T-helper 2 cell treated with Interferon-gamma antibody and Interleukin-4, amounts not matched to agents 5 μg/mL and 100 μg/mL, for 36 hours (primary cell): ENCODE measurements around the gene DEPDC4.
"Not testable (repeated sequence)": the region's sequence is repeated elsewhere in the genome, so short reads cannot be mapped to it uniquely, and the experiment has no call there.

ENCODE experiments used
- DNase-seq: peaks from one replicate; pipeline ENCODE4 v3.0.0; 2021; ENCODE audit warnings: low spot score
- H3K27ac Mint-ChIP-seq: one replicate; pipeline ENCODE4 v1.8.0; 2021; ENCODE audit warnings: mild to moderate bottlenecking, mixed read lengths
- H3K27me3 Mint-ChIP-seq: one replicate; pipeline ENCODE4 v1.8.0; 2021; ENCODE audit warnings: low read depth, mixed read lengths
- H3K36me3 Mint-ChIP-seq: one replicate; pipeline ENCODE4 v1.8.0; 2021; ENCODE audit warnings: low read depth, mixed read lengths
- H3K4me1 Mint-ChIP-seq: one replicate; pipeline ENCODE4 v1.8.0; 2021; ENCODE audit warnings: low read depth, mixed read lengths
- H3K4me3 Mint-ChIP-seq: one replicate; pipeline ENCODE4 v1.8.0; 2022; ENCODE audit warnings: mild to moderate bottlenecking, moderate library complexity, mixed read lengths
- H3K9me3 Mint-ChIP-seq: one replicate; pipeline ENCODE4 v1.8.0; 2021; ENCODE audit warnings: mixed read lengths

The DEPDC4 gene

DNA sequence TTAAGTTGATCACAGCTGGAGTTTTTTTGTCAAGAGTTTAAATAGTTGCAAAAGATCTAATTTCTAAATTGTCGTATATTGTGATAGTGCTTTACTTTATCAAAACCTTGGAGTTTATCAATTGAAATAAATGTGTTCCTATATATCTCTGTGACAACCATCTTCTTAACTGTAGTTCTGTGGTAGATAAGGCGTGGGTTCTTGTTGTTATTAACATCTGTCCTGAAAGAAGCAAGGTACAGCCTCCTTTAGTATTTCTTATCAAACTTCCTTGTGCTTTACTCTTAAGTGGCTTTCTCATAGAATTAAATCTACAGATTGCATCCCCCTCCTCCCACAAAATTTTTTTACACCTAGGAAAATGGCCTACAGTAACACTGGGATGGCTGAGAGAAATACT is 7.4 kb upstream of the DEPDC4 start:
- Mint-ChIP-seq H3K27me3 (no peaks in the 10 kb centered on the region), H3K9me3 (no peaks in the 10 kb centered on the region), H3K36me3 (peaks cover 18% of the 10 kb centered on the region), H3K4me3 (no peak overlapping the region), H3K27ac (no peak overlapping the region), H3K4me1 (peaks cover 31% of the 10 kb centered on the region)
- DNase-seq, result no peak

DNA sequence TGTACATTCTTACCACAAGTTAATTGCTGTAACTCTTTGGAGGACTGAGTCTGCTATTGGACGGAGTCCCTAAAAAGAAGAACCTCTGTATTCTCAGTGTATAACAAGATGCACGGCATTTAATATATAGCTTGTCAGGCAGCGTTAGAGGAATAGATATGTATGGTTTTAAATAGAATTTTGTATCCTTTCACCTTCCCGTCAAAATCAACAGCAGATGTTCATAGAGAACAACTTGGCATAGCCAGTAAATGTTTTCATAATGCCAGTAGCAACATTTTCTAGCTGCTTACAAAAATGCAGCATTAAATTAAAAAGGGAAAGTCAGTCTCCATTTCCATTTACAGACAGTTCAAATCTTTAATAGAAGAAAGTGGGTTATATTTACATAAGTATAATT is 6.9 kb upstream of the DEPDC4 start:
- Mint-ChIP-seq H3K27me3 (no peaks in the 10 kb centered on the region), H3K4me1 (peaks cover 36% of the 10 kb centered on the region), H3K9me3 (no peaks in the 10 kb centered on the region), H3K4me3 (no peak overlapping the region), H3K27ac (no peak overlapping the region), H3K36me3 (peaks cover 17% of the 10 kb centered on the region)
- DNase-seq, result no peak

DNA sequence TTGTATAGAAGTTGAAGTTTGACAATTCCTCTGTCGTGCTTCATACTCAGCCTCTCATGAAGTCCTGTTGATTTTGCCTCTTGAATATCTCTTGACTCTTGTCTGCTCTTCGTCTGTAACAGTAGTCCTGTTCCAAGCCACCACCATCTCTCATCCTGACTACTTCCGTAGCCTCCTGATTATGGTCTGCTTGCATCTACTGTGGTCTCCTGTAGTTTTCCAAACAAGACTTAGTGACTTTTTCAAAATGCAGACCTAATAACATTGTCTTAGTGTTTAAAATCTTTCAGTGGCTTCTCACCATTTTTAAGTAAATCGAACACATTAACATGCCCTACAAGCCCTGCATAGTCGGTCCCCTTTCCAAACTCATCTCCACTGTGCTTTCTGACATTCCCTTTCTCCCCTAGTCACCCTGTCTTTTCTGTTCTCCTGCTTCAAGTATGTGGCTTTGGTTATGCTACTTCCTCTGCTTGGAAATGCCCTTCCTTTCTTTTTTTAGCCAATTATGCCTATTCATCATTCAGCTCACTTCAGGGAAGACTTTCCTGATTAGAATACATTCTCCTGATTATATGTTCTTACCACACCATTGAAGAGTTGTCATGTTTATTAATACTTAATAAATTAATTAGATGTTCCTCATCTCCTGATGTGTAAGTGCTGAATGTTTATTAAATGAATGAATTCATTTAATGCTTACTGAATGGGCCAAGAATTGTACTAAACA is 2.1 kb upstream of the DEPDC4 start:
- H3K4me1 Mint-ChIP-seq, result peaks cover 38% of the 10 kb centered on the region
- no peaks in the 10 kb centered on the region for H3K27me3 Mint-ChIP-seq
- no peak for DNase-seq
- H3K36me3 Mint-ChIP-seq, result peaks cover 10% of the 10 kb centered on the region
- H3K4me3 Mint-ChIP-seq, result peak overlapping the region; percentile 100
- H3K9me3 Mint-ChIP-seq, result no peaks in the 10 kb centered on the region
- peak overlapping the region; percentile 14 for H3K27ac Mint-ChIP-seq

DNA sequence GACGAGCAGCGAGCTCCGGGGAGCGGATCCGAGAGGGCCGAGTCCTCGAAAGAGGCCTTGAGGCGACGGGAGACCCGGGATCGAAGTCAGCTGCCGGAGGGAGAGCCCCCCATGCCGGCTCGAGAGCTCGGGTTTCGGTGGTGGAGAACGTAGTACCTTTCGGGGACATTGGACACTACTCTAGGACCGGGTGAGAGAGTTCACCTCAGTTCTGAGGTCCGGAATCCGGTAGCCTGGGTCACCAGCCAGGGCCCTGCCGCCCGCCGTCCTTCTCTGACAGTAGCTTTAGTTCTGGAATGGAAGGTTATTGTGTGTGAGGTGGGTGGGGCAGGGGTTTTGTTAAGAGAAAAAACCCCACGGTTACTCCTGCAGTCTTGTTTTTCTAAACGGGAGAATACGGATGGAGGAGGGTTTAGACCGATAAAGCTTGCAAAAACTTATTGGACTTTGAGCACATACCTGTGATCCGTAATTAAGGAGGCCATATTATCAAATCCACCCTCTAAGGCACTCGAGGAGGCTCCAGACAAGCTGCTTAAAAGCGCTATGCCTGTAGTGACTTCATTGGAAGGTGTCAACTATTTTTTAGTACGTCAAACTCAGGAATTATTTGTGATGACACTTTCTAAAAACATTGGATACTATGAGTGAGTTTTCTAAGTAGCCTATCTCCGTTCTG is 863 bp upstream of the DEPDC4 start:
- peak; percentile 25 for DNase-seq
- Mint-ChIP-seq H3K4me3 (peak overlapping the region; percentile 100), H3K9me3 (no peaks in the 10 kb centered on the region), H3K36me3 (peaks cover 10% of the 10 kb centered on the region), H3K4me1 (peaks cover 28% of the 10 kb centered on the region), H3K27me3 (no peaks in the 10 kb centered on the region), H3K27ac (peak overlapping the region; percentile 99)

DNA sequence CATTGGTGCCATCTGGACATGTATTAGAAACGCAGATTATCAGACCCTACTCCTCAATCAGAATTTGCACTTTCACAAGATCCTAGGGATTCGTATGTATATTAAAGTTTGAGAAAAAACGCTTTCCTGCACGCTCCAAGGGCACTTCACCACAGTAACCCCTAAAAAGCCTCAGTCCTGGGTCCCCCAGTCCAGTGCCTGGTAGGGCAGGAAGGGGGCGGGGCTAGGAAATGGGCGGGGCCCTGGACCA is 369 bp downstream of the DEPDC4 start:
- peaks cover 24% of the 10 kb centered on the region for H3K4me1 Mint-ChIP-seq
- H3K27ac Mint-ChIP-seq, result peak overlapping the region; percentile 99
- H3K36me3 Mint-ChIP-seq, result peaks cover 7% of the 10 kb centered on the region
- H3K4me3 Mint-ChIP-seq, result peak overlapping the region; percentile 100
- no peaks in the 10 kb centered on the region for H3K27me3 Mint-ChIP-seq
- H3K9me3 Mint-ChIP-seq, result no peaks in the 10 kb centered on the region
- no peak for DNase-seq

DNA sequence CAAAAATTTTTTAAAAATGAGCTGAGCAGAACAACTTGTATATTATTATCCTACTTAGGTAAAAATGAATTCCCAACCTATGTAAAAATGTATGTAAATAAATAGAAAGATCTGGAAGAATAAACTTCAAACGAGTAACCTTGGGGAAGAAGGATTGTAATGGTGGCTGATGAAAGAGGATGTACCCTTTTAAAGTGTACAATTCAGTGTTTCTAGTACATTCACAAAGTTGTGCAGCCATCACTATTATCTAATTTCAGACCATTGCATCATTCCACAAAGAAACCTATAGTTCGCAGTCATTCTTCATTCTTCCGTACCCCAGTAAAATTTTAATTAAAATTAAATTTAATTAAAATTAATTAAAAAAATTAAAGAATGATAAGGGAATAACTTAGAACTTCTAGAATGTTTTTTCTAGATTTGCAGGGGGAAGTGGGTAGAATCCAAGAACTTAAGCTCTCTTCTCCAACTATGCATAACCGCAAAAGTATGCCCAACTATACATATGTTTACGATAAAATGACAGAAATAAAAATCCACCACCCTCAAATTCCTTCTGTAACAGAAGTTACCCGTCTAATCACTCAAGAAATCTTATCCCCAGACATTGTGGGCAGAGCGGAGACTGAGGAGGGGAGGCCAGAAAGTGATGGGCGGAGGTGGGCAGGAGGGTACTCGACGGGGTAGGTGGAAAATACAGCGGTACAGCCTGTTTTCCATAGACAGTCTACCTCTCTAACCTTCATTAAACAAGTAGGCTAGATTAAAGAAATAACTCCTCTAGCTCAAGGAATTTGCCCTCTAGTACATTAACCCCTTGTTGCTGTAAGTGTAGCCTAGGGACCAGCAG is 921 bp downstream of the DEPDC4 start:
- Mint-ChIP-seq H3K9me3 (no peaks in the 10 kb centered on the region), H3K36me3 (peaks cover 6% of the 10 kb centered on the region), H3K4me3 (peak overlapping the region; percentile 100), H3K27me3 (no peaks in the 10 kb centered on the region), H3K27ac (peak overlapping the region; percentile 99), H3K4me1 (peaks cover 22% of the 10 kb centered on the region)
- no peak for DNase-seq

DNA sequence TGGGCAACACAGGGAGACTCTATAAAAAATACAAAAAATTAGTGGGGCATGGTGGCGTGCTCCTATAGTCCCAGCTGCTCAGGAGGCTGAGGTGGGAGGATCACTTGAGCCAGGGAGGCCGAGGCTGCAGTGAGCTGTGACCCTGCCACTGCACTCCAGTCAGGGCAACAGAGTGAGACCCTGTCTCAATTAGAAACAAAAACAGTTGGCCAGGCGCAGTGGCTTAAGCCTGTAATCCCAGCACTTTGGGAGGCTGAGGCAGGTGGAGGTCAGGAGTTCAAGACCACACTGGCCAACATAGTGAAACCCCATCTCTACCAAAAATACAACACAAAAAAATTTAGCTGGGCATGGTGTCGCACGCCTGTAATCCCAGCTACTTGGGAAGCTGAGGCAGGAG is 1.8 kb downstream of the DEPDC4 start:
- peaks cover 22% of the 10 kb centered on the region for H3K4me1 Mint-ChIP-seq
- not testable (repeated sequence) for H3K4me3 Mint-ChIP-seq, H3K27me3 Mint-ChIP-seq, DNase-seq, H3K9me3 Mint-ChIP-seq, H3K36me3 Mint-ChIP-seq, H3K27ac Mint-ChIP-seq

DNA sequence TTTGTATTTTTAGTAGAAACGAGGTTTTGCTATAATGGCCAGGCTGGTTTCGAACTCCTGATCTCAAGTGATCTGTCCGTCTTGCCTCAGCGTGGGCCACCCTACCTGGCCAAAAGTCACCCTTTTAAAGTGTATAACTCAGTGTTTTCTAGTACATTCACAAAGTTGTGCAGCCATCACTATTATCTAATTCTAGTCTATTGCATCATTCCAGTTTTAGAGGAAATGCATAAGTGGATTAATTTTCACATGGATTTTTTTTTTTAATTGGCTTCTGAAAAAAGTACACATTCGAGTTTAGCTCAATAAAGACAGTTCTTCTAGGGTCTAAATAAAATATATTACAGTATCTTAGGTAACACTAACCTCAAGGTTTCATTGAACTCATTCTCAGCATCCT is 3.7 kb downstream of the DEPDC4 start:
- H3K27me3 Mint-ChIP-seq, result no peaks in the 10 kb centered on the region
- no peak overlapping the region for H3K4me3 Mint-ChIP-seq
- no peak overlapping the region for H3K27ac Mint-ChIP-seq
- H3K36me3 Mint-ChIP-seq, result peaks cover 2% of the 10 kb centered on the region
- no peaks in the 10 kb centered on the region for H3K9me3 Mint-ChIP-seq
- H3K4me1 Mint-ChIP-seq, result peaks cover 13% of the 10 kb centered on the region
- no peak for DNase-seq

DNA sequence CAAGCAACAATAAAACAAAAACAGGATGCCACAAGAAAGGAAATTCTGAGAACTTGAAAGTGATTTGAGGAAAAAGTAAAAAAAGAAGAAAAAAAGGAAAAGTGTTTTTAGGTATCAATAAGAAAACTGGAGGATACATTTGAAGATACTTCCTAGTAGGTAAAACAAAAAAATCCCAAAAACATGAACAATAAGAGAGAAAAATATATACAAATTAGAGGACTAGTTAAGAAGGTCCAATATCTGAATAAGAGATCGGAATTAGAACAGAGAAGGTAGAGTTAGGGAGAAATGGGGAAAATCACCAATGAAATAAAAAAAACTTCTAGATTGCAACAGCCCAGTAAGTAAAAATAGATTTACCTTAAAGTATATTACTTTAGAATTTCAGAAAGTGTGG is 8.8 kb downstream of the DEPDC4 start:
- Mint-ChIP-seq H3K4me3 (peak overlapping the region; percentile 22), H3K27me3 (no peaks in the 10 kb centered on the region), H3K4me1 (peaks cover 8% of the 10 kb centered on the region), H3K36me3 (peaks cover 1% of the 10 kb centered on the region), H3K9me3 (no peaks in the 10 kb centered on the region), H3K27ac (no peak overlapping the region)
- no peak for DNase-seq

DNA sequence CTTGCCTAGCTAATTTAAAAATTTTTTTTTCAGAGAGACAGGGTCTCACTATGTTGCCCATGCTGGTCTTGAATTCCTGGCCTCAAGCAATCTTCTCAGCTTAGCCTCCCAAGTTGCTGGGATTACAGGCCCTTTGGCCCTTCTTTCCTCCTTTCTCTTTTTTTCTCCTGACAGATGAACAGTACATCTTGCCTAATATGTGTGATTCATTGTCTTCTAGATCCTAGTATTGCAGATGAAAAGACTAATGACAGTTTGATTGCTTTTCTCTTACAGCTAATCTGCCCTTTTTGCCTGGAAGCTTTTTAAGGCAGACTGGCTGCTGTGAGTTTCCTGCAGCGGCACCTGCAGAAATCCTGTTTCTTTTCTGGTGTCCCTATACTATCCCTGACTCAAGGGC is 12.0 kb downstream of the DEPDC4 start:
- Mint-ChIP-seq H3K36me3 (peaks cover 1% of the 10 kb centered on the region), H3K4me1 (peaks cover 8% of the 10 kb centered on the region), H3K27ac (no peak overlapping the region), H3K4me3 (no peak overlapping the region), H3K27me3 (no peaks in the 10 kb centered on the region), H3K9me3 (no peaks in the 10 kb centered on the region)
- DNase-seq, result no peak

DNA sequence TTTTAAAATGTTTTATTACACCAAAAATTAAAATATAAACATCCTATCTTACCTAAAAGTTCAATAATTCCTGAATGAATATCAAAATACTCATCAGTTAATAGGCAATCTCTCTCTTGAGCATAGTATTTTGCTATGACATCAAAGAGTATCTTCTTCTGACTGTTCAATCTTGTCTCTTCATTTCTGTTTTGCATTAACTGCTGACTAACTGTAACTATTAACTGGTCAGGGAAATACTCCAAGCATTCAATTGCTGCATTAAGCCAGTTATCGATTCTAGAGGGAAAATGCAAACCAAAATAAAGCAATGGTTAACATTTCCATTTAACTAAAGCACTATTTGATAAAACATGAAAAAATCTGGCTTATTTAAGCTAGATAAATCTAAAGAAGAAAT is 13.4 kb downstream of the DEPDC4 start:
- Mint-ChIP-seq H3K27ac (no peak overlapping the region), H3K36me3 (peaks cover 1% of the 10 kb centered on the region), H3K9me3 (no peaks in the 10 kb centered on the region), H3K27me3 (no peaks in the 10 kb centered on the region), H3K4me3 (no peak overlapping the region), H3K4me1 (peaks cover 8% of the 10 kb centered on the region)
- no peak for DNase-seq

DNA sequence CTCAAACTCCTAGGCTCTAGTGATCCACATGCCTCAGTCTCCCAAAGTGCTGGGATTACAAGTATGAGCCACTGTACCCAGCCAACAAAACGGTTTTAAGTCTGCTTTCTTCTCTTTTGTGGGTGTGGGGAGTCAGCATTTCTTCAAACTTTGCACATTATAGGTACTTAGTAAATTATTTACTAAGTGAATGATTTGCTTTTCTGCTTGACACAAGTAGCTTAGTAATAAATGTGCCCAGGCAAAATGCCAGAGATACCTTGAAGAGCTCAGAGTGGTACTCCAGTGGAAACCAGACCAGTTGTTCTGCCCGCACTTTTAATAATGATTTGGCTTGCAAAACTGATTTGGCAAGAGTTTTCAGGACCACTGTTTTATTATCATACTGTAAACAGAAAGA is 15.0 kb downstream of the DEPDC4 start:
- no peak overlapping the region for H3K4me3 Mint-ChIP-seq
- DNase-seq, result no peak
- H3K4me1 Mint-ChIP-seq, result no peaks in the 10 kb centered on the region
- H3K27ac Mint-ChIP-seq, result no peak overlapping the region
- H3K27me3 Mint-ChIP-seq, result no peaks in the 10 kb centered on the region
- no peaks in the 10 kb centered on the region for H3K36me3 Mint-ChIP-seq
- H3K9me3 Mint-ChIP-seq, result no peaks in the 10 kb centered on the region

DNA sequence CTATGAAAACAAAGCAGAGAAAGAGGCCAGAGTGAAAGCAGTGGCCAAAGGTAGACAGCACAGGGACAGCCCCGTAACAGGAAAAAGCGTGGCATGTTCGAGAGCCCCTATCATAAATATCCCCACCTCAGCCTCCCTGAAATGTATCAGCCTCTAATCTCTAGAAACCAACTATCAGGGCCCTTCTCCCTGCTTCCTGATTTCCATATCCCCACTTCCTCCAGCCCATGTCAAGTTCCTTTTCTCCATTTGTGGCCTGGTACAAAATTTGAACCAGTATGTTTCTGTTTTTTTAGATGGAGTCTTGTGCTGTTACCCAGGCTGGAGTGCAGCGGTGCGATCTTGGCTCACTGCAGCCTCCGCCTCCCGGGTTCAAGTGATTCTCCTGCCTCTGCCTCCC is 16.9 kb downstream of the DEPDC4 start:
- H3K4me1 Mint-ChIP-seq, result no peaks in the 10 kb centered on the region

DNA sequence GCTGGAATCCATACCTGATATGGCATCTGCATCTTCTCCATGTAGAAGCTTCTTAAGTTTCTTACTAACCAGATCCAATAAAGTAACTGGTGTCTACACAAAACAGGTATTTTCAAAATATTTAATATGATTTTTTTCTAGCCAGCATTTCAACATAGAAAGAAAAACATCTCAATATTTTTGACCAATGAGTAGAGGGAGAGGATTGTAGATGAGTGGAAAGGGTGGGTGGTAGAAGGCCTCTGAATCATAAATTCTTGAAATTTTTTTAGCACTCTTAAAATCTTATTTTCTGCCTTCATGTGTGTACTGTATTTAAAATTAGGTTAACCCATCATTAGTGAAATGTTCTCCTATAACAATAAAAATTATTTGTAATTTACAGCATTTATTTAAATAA is 18.0 kb downstream of the DEPDC4 start:
- Mint-ChIP-seq H3K4me1 (no peaks in the 10 kb centered on the region), H3K4me3 (no peak overlapping the region), H3K27ac (no peak overlapping the region), H3K36me3 (no peaks in the 10 kb centered on the region), H3K9me3 (no peaks in the 10 kb centered on the region), H3K27me3 (no peaks in the 10 kb centered on the region)
- DNase-seq, result no peak

More for the DNA sequence above, 16.9 kb downstream of the DEPDC4 start:
- no peaks in the 10 kb centered on the region for H3K27me3 Mint-ChIP-seq
- H3K9me3 Mint-ChIP-seq, result no peaks in the 10 kb centered on the region
- no peak for DNase-seq
- no peak overlapping the region for H3K27ac Mint-ChIP-seq
- H3K36me3 Mint-ChIP-seq, result no peaks in the 10 kb centered on the region
- no peak overlapping the region for H3K4me3 Mint-ChIP-seq
